GM12875 (cell line): ENCODE data around the gene UACA.

Experiments
- H3K4me3 ChIP-seq: one replicate; pipeline ENCODE4 v1.5.1; 2011; ENCODE audit warnings: low read depth, low read length, control low read depth
- CTCF ChIP-seq: IDR thresholded peaks from 2 replicates; pipeline ENCODE4 v1.5.1; 2011; ENCODE audit warnings: low read depth, mild to moderate bottlenecking, control low read depth, inconsistent platforms, low read length, moderate library complexity, borderline replicate concordance; ENCODE audit not compliant: insufficient read depth

Gene UACA

GRCh38 chr15:70646169-70646568 is 117.2 kb downstream of the UACA start:
- no peak for TF ChIP-seq CTCF
- no peak overlapping the region for H3K4me3 ChIP-seq

GRCh38 chr15:70643783-70644125 is 119.6 kb downstream of the UACA start:
- H3K4me3 ChIP-seq, result no peak overlapping the region
- TF ChIP-seq CTCF, result no peak

- no peak overlapping the region for H3K4me3 ChIP-seq
- no peak for TF ChIP-seq CTCF
Measured at GRCh38 chr15:70643106-70643782, 120.1 kb downstream of the UACA start.

GRCh38 chr15:70636540-70637165 is 126.7 kb downstream of the UACA start:
- no peak overlapping the region for H3K4me3 ChIP-seq
- TF ChIP-seq CTCF, result no peak

- no peak overlapping the region for H3K4me3 ChIP-seq
- no peak for TF ChIP-seq CTCF
Measured at GRCh38 chr15:70635895-70636294, 127.5 kb downstream of the UACA start.

GRCh38 chr15:70633991-70634390 is 129.4 kb downstream of the UACA start:
- no peak for TF ChIP-seq CTCF
- no peak overlapping the region for H3K4me3 ChIP-seq
